Measurements from ENCODE around the gene PCP4L1.
"Not testable (repeated sequence)": the region's sequence is repeated elsewhere in the genome, so short reads cannot be mapped to it uniquely, and the experiment has no call there.

The PCP4L1 gene

GRCh38 chr1:161229896-161230295, 28.6 kb upstream of the PCP4L1 start:
- no peak for DNase-seq

- DNase-seq, result no peak
Measured at GRCh38 chr1:161230762-161231161, 27.8 kb upstream of the PCP4L1 start.

GRCh38 chr1:161233102-161233501, 25.4 kb upstream of the PCP4L1 start:
- no peak for DNase-seq

- DNase-seq, result no peak
Measured at GRCh38 chr1:161235957-161236775, 22.4 kb upstream of the PCP4L1 start.

GRCh38 chr1:161238039-161238473, 20.5 kb upstream of the PCP4L1 start, which contains the start of gene NR1I3:
Gene NR1I3, minus strand, starts transcription at chr1:161238203. Its CDS starts 1,638 bp downstream, at chr1:161236565.
- DNase-seq, result no peak

- no peak for DNase-seq
Measured at GRCh38 chr1:161241682-161242081, 16.9 kb upstream of the PCP4L1 start.

- DNase-seq, result no peak
Measured at GRCh38 chr1:161242313-161242712, 16.2 kb upstream of the PCP4L1 start.

- no peak for DNase-seq
Measured at GRCh38 chr1:161244888-161245287, 13.7 kb upstream of the PCP4L1 start.

- not testable (repeated sequence) for DNase-seq
Measured at GRCh38 chr1:161250100-161250499, 8.4 kb upstream of the PCP4L1 start.

GRCh38 chr1:161250829-161251228, 7.7 kb upstream of the PCP4L1 start:
- DNase-seq, result no peak

- no peak for DNase-seq
Measured at GRCh38 chr1:161251579-161251978, 7.0 kb upstream of the PCP4L1 start.

- DNase-seq, result not testable (repeated sequence)
Measured at GRCh38 chr1:161255302-161255701, 3.2 kb upstream of the PCP4L1 start.

GRCh38 chr1:161255955-161256520, 2.5 kb upstream of the PCP4L1 start:
- not testable (repeated sequence) for DNase-seq

GRCh38 chr1:161257109-161257508, 1.4 kb upstream of the PCP4L1 start:
- DNase-seq, result not testable (repeated sequence)

GRCh38 chr1:161259345-161259702, 779 bp downstream of the PCP4L1 start:
- no peak for DNase-seq

GRCh38 chr1:161259765-161260164, 1.2 kb downstream of the PCP4L1 start:
- DNase-seq, result no peak

GRCh38 chr1:161260376-161261260, 2.1 kb downstream of the PCP4L1 start:
- DNase-seq, result no peak

- DNase-seq, result no peak
Measured at GRCh38 chr1:161261261-161262235, 3.0 kb downstream of the PCP4L1 start.

- DNase-seq, result no peak
Measured at GRCh38 chr1:161265305-161265704, 6.8 kb downstream of the PCP4L1 start.

GRCh38 chr1:161266202-161266601, 7.7 kb downstream of the PCP4L1 start:
- no peak for DNase-seq

GRCh38 chr1:161266836-161267235, 8.3 kb downstream of the PCP4L1 start:
- DNase-seq, result no peak

- no peak for DNase-seq
Measured at GRCh38 chr1:161267321-161267720, 8.8 kb downstream of the PCP4L1 start.

Measured in midbrain (tissue), 1 donor.